ENCODE data around the gene CTCFL. TPM values are rescaled to one million over a fixed set of nuclear protein-coding genes. Genes with fewer than 3 reads are reported as not detected.

Gene CTCFL
- total and polyA plus RNA-seq, 2 donors (not counting 3 experiments of a cell fraction or from before 2014, with no cell fraction given) = not detected

- Histone ChIP-seq H3K4me2 (ENCODE audit: insufficient read depth, low read length) (no peak overlapping the region), H4K20me1 (replicated peaks; ENCODE audit: control insufficient read depth, extremely low read depth, insufficient read depth, low read length) (no peaks in the 10 kb centered on the region), H3K4me1 (ENCODE audit: control insufficient read depth, extremely low read depth, insufficient read depth, low read length) (no peaks in the 10 kb centered on the region), H3K27ac (ENCODE audit: insufficient read depth, low read depth, low read length) (no peak overlapping the region), H3K36me3 (ENCODE audit: control insufficient read depth in 2 of 2, extremely low read depth in 1 of 2, insufficient read depth in 2 of 2, low read length in 2 of 2) (no peaks in the 10 kb centered on the region), H3K9me1 (replicated peaks; ENCODE audit: control insufficient read depth, extremely low read depth, insufficient read depth, low read length) (no peaks in the 10 kb centered on the region), H3K9ac (replicated peaks; ENCODE audit: extremely low read depth, insufficient read depth, low read length) (no peak overlapping the region), H2AFZ (ENCODE audit: low read depth, low read length) (no peak overlapping the region), H3K4me3 (replicated peaks in 1 of 3; ENCODE audit: insufficient read depth in 1 of 3, low read depth in 1 of 3, low read length in 3 of 3) (no peak overlapping the region), H3K27me3 (ENCODE audit: control insufficient read depth in 2 of 2, insufficient read depth in 2 of 2, low read length in 2 of 2) (peaks cover 0 to 1% of the 10 kb centered on the region in 2 experiments), H3K79me2 (ENCODE audit: control insufficient read depth, insufficient read depth, low read length) (no peaks in the 10 kb centered on the region), H3K9me3 (replicated peaks; ENCODE audit: control insufficient read depth, insufficient read depth, low read length) (no peaks in the 10 kb centered on the region)
- ChIA-PET POLR2A (interaction anchor here (0.7 kb wide), 1 partner anchor 360 kb away, joined by 3 read pairs; no protein-coding TSS in a partner anchor), CTCF (interaction anchor here (1.8 kb wide), 1 partner anchor 50 kb away, joined by 4 read pairs; no protein-coding TSS in a partner anchor)
- dilution Hi-C loops (cut with MboI; ENCODE audit: extremely low pct_ligation_motif_present, low sequenced_read_pairs) = no loop called here
- intact Hi-C loops (cut with micrococcal nuclease) = no loop called here
- TF ChIP-seq MYC (IDR thresholded peaks at IDR 0.05; ENCODE audit: low read depth, low read length) = no peak
- TF ChIP-seq GATA2 (IDR thresholded peaks at IDR 0.05; ENCODE audit: insufficient read depth, insufficient read length, low read depth, low read length) = no peak
- no peak for TF ChIP-seq FOS (IDR thresholded peaks at IDR 0.05; ENCODE audit: borderline replicate concordance, insufficient read depth, low read length)
- TF ChIP-seq EZH2 (IDR thresholded peaks at IDR 0.05; ENCODE audit: borderline replicate concordance, low read depth, low read length, severe bottlenecking) = no peak
- TF ChIP-seq CTCF (IDR thresholded peaks at IDR 0.05; ENCODE audit: extremely low read depth in 1 of 2, insufficient read depth in 1 of 2, low read depth in 1 of 2, low read length in 2 of 2) = no peak
- no peak for TF ChIP-seq POLR2A (IDR thresholded peaks at IDR 0.05; ENCODE audit: low read depth, low read length)
- TF ChIP-seq, protein P1, sequence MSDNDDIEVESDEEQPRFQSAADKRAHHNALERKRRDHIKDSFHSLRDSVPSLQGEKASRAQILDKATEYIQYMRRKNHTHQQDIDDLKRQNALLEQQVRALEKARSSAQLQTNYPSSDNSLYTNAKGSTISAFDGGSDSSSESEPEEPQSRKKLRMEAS (IDR thresholded peaks at IDR 0.05; ENCODE audit: insufficient read depth, insufficient read length) = no peak
- no peak for TF ChIP-seq POLR2AphosphoS5 (IDR thresholded peaks at IDR 0.05; ENCODE audit: insufficient read depth, low read depth, low read length)
- no TSS peak for BruUV-seq (replicated peaks)
- FAIRE-seq (no peak), DNase-seq (ENCODE audit: low read depth, low spot score) (no peak)
These were observed 12.9 kb upstream of the CTCFL start for GRCh38 chr20:57537822-57538221.

Data from endothelial cell of umbilical vein (primary cell).